ENCODE results near the gene WASF3.

GRCh38 chr13:26549713-26550112 is 7.8 kb upstream of the WASF3 start:
- TF ChIP-seq CTCF (conservative IDR thresholded peaks at IDR 0.05; ENCODE audit: low read depth in 2 of 2) (no peak), EZH2 (IDR thresholded peaks at IDR 0.05; ENCODE audit: low read depth, unreplicated experiment) (no peak), EZH2phosphoT487 (IDR thresholded peaks at IDR 0.05; ENCODE audit: unreplicated experiment) (no peak), POLR2AphosphoS5 (IDR thresholded peaks at IDR 0.05; ENCODE audit: low read depth) (no peak), JUNB (IDR thresholded peaks at IDR 0.05; ENCODE audit: unreplicated experiment) (no peak), REST (IDR thresholded peaks at IDR 0.05; ENCODE audit: unreplicated experiment) (no peak), NANOG (IDR thresholded peaks at IDR 0.05; ENCODE audit: borderline replicate concordance) (no peak), ZNF331 (CRISPR knock-in tag; IDR thresholded peaks at IDR 0.05; ENCODE audit: low read depth) (no peak), CREB1 (CRISPR knock-in tag; IDR thresholded peaks at IDR 0.05; ENCODE audit: low read depth) (no peak)

Data from GM23338 (cell line).